NCI-H2107 treated with DMSO at 0.1 percent for 48 hours (cell line): ENCODE measurements around the gene B3GNT7.

Experiments used
- DNase-seq: peaks from one replicate; lab custom pipeline; 2025; ENCODE audit not compliant: unreplicated experiment; lab: John Stamatoyannopoulos, UW

Gene B3GNT7

DNA sequence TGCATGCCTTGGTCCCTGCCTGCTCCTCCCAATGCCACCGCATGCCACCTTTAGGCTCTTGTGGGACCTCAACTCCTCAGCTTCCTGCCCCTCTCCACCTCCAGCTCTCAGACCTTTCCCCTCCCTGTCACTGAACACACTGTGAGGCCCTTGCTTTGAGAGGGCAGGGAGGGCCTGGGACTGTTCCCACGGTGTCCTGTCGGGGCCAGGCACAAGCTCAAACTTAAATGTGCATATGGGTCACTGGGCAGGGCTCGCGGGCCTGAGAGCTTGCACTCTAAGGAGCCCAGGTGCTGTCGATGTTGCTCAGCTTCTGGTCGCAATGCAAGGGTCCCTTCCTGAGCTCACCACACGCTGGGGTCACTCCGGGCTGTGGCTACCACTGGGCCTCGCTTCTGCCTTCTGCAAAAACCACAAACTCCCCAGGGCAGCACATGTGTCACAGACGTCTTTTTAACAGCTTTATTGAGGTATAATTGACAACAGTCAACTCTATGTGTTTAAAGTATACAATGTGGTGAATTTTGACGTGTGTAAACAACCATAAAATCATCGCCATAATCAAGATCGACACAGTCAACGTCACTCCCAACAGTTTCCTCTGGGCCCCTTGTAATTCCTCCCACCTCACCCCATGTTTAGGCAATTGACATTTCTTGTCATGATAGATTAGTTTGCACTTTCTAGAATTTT, 11.9 kb upstream of the B3GNT7 start:
- DNase-seq: no peak

DNA sequence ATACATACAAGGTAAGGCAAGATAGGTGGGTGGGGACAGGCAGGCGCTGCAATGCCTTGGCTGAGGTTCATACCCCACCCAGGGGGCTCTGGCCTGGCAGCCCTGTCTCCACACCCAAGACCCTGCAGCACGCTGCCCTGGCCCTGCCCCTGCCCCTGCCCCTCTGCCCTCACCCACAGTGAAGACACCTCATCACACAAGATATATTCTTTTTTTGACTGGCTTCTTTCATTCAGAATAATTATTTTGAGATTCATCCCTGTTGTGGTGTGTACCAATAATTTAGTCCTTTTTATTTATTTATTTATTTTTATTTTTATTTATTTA, 11.4 kb upstream of the B3GNT7 start:
- DNase-seq: no peak

DNA sequence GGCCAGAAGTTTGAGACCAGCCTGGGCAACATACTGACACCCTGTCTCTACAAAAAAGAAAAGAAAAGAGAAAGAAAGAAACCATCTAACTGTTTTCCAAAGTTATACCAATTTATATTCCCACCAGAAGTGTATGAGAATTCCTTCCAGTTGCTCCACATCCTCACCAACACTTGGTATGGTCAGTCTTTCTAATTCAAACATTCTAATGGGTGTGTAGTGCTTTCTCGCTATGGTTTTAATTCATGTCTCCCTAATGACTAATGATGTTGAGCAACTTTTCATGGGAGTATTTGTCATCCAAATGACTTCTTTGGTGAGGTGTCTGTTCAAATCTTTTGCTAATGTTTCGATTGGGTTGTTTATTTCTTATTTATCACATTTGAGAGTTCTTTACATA, 10.5 kb upstream of the B3GNT7 start:
- DNase-seq: no peak

GRCh38 chr2:231385429-231385828, 10.1 kb upstream of the B3GNT7 start:
- DNase-seq: no peak

DNA sequence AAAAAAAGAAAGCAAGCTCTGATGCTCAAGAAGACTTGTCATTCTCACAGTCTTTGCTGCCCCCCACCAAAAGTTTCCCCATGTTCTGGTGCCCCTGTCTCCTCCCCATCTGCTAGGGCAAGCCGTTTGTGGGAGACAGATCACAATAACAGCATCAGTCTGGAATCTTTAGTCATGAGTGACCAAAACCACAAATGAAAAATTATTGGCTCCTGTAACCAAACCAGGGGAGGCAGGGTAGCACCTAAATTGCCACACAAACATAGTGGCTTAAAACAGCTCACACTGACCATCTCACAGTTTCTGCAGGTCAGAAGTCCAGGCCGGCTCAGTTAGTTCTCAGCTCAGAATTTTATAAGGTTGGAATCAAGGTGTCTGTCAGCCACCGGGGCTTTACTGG, 9.1 kb upstream of the B3GNT7 start:
- DNase-seq: no peak

- no peak for DNase-seq
Measured at GRCh38 chr2:231387904-231388724, 7.4 kb upstream of the B3GNT7 start.

- no peak for DNase-seq
Measured at GRCh38 chr2:231388725-231389346, 6.7 kb upstream of the B3GNT7 start.

DNA sequence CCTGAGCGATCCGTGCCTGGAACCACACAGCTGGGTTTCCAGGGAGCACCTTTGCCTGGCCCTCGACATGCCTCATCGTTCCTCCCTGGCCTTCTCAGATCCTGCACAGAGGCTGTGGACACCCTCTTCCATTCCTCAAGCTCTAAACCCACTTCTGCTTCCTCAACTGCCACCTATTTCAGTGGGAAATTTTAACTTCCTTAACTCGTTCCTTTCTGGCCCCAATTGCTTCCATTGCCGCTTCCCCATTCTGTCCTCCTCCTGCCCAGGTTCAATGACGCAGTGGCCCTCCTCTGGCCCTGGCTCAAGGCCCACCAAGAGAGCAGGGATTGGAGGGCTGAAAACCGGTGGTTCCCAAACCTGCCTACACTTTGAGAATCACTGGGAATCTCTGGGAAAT, 4.8 kb upstream of the B3GNT7 start:
- no peak for DNase-seq

DNA sequence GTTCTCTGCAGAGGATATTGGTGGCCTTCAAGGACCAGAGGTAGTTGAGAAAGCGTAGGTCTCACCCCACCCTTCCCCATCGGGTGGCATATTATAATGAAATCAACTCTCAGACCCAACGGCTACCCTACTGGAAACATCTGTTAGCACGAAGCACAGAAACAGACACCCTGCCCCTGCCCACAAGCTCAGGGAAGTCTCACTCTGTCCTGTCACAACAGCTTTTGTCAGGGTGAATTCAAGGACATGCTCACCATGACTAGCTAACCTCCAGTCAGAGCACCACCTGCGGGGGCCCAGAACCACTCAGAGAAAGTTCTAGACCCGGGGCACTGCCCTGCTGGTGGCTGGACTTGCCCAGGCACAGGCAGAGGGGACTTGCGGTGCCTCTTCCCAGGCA, 3.5 kb upstream of the B3GNT7 start:
- DNase-seq: no peak

DNA sequence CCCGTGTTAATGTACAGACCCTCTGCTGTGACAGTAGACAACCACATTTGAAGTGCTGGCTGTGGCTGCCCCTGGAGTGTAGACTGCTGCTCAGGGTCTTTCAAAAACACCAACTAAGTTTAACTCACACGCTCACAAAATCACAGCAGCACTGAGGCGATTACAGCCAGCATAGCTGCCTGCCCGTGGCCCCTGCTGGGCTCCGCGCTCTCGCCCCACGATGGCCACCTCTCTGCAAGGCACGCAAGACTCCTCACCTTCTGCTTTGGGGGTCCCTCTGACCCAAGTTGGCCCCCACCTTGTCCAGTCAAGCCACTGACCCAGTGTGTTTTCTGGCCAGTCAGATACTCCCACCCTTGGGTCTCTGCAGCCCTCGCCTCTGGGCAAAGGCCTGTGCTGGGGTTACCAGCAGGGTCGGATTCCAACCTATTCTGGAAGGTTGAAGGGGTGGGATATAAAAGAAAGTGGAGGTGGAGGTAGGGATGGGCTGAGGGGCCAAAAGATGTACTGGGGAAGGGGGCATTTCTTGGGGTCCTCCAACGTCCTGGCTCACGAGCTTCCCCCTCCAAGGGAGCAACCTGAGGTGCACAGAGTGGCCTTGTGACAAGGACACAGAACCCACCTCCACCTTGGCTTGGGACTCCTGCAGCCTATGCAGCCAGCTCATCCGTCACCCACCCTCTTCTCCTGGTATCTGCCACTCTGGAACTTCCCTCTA, 2.9 kb upstream of the B3GNT7 start:
- no peak for DNase-seq

GRCh38 chr2:231393149-231394131, 2.1 kb upstream of the B3GNT7 start:
- no peak for DNase-seq

DNA sequence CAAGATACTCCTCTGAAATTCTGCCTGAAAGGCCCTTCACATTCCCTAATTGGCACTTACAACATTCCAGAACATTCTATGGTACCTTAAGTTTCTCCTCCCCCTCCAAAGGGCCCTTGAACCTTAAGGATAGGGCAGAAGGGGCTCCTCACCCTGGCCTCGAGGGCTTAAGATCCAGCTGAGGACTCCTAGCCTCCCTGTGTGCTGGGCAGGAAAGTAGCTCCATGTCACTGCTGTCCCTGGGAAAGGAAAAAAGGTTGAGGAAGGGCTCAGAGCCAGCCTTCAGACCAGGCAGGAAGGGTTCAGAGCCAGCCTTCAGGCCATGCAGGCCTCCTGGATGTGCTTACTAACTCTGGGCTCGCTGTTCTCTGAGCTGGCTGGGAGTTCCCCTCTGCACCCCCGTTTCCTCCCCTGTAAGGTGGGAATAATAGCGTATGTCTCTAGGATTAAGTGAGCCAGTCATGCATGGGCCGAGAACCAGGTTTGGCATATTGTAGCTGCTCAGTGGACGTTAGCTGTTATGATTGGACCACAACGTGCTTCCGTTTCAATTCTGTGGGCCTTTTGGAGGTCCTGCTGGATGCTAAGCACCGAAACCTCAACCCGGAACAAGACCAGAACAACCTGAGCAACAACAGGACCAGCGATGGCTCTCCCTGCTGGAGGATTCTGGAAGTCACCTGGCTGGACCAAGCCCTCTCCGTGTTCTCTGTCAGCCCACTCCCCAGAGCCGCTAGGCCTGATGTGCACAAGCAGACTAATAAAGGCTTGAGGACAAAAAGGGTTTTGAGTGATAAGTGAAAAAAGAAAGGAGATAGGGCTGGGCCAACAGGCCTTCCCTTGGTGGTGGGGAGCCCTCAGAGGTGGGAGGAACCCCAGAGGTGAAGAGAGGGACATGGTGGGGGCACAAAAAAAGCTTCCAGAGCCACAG, 1.0 kb upstream of the B3GNT7 start:
- DNase-seq: no peak

DNA sequence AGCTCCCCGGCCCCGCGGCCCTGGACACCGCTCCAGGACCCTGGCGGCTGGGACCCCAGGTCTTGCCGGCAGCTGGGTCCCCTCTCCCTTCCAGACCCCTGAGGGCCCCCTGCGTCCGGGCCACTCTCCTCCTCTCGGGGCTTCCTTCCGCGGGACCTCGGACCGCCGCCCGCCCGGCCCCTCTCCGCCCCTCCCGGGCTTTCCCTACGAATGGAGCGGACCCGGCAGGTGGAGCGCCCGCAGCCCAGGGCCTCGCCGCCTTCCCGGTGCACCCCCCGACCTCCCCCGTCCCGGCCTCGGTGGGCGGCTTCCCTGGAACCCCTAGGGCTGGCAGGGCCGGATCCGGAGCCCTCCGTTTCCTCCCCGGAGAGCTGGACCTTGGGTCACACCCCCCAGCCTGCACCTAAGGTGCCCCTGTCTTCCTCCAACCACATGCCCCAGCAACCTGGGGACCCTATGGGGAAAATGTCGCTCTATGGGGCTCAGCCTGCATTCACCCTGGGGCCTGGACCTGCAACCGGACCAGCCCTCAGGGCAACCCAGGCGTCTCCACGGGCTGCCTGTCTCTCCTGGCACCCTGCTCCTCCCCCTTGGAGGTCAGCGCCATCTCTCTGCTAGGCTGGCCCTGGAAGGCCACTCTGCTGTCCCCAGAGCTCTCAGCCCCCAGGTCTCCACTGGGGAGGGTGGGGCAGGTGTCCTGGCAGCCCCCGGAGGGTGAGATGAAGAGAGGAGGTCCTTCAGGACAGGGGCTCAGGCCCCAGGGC, 730 bp downstream of the B3GNT7 start:
- DNase-seq: no peak

DNA sequence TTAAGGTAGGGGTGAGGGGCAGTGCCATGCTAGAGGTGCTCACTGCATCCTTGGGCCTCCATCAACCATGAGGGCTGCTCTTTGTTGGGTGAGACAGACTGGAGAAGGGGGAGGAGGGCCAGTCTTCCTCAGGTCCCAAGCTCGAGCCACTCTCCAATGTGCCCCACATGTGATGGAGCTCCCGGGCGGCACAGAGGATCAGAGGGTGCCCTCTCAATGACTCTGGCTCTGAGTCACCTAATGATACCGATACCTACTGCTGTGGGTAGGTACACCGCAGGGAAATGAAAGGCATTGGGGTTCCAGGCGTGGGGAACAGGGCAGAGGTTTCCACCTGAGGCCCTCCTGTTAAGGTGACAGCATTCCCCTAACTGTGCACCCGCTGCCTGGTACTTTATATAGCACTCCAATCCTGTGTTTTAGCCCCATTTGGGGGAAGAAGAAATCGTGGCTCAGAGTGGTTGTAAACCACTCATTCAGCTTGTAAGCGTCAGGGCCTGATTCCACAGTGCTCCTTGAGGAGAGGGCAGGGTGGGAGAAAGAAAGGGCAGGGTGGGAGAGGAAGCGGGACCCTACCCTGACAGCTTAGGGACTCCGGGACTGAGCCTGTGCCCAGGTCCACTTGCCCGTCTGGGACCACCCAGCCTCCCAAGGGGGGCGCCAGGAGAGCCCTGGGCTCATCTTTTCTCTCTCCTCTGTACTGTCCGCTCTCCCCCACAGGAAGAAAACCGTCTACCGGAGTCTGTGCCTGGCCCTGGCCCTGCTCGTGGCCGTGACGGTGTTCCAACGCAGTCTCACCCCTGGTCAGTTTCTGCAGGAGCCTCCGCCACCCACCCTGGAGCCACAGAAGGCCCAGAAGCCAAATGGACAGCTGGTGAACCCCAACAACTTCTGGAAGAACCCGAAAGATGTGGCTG, 1.8 kb downstream of the B3GNT7 start:
- DNase-seq: no peak

DNA sequence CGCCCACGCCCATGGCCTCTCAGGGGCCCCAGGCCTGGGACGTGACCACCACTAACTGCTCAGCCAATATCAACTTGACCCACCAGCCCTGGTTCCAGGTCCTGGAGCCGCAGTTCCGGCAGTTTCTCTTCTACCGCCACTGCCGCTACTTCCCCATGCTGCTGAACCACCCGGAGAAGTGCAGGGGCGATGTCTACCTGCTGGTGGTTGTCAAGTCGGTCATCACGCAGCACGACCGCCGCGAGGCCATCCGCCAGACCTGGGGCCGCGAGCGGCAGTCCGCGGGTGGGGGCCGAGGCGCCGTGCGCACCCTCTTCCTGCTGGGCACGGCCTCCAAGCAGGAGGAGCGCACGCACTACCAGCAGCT, 2.4 kb downstream of the B3GNT7 start:
- DNase-seq: no peak

DNA sequence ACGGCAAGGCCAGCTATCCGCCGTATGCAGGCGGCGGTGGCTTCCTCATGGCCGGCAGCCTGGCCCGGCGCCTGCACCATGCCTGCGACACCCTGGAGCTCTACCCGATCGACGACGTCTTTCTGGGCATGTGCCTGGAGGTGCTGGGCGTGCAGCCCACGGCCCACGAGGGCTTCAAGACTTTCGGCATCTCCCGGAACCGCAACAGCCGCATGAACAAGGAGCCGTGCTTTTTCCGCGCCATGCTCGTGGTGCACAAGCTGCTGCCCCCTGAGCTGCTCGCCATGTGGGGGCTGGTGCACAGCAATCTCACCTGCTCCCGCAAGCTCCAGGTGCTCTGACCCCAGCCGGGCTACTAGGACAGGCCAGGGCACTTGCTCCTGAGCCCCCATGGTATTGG, 3.1 kb downstream of the B3GNT7 start:
- DNase-seq: no peak

DNA sequence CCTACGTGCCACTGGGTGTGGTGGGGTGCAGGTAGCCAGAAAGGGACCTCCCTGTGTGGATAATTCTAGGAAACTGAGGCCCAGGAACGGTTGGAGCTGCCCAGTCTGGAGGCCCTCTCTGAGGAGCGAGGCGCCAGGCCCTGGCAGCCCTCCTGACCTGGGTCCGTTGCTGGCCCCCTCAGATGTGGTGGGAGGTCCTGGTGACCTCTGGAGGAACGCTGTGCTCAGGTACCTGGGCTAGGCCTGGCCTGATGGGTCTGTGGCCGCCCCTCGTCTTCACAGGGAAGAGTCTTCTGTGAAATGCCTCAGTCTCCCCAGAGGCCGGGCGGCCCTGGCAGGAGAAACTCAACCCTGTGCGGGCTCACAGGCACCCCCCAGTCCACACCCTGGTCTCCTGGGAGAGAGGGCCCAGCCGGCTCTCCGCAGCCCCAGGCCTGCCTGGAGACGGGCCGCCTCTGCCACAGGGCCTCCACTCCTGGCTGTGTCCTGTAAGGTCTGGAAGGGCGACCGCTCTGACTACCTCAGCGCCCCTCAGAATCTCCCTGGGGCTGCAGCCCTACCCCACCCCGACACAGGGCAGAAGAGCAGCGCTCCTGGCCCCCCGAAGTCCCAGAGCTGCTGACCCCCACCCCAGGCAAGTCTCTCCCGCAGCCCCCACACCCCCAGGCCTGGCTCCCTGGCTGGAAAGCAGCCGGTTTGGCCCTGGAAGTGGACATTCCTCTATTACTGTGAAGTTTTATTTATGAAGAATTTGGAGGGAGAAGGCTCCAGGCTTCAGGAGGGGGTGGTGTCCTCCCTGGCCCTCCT, 3.7 kb downstream of the B3GNT7 start:
- DNase-seq: no peak
